CD4-positive, alpha-beta memory T cell (primary cell): ENCODE data around the gene GPC6. TPM values are rescaled to one million over a fixed set of nuclear protein-coding genes. Genes with fewer than 3 reads are reported as not detected.

Source experiments
- CTCF ChIA-PET: fragments of 350-600 bp; sonication (Branson Sonifier 250); formaldehyde crosslinking; loops from one replicate; lab custom pipeline; 2021; ENCODE audit warnings: inconsistent platforms; ENCODE audit not compliant: partially characterized antibody; lab: Charles Lee
- POLR2A ChIA-PET: fragments of 350-600 bp; sonication (Branson Sonifier 250); formaldehyde crosslinking; loops from one replicate; lab custom pipeline; 2021; ENCODE audit not compliant: partially characterized antibody; lab: Charles Lee
- DNase-seq, 5 donors: peaks; one replicate each; pipeline versions ENCODE4 v3.0.0 to v3.0.0-alpha.2; 2020 to 2022; ENCODE audit warnings: mixed read lengths in 1 of 5
- H3K27ac ChIP-seq: one replicate; pipeline ENCODE4 v1.7.0; 2013; ENCODE audit warnings: low read depth, low read length
- H3K27me3 ChIP-seq: 2 replicates; pipeline ENCODE4 v1.7.0; 2013; ENCODE audit warnings: mild to moderate bottlenecking, low read length, moderate library complexity; ENCODE audit not compliant: insufficient read depth
- H3K36me3 ChIP-seq: 2 replicates; pipeline ENCODE4 v1.7.0; 2013; ENCODE audit warnings: mild to moderate bottlenecking, low read length, moderate library complexity; ENCODE audit not compliant: insufficient read depth
- H3K4me1 ChIP-seq: 2 replicates; pipeline ENCODE4 v1.7.0; 2013; ENCODE audit warnings: mild to moderate bottlenecking, low read length, moderate library complexity; ENCODE audit not compliant: insufficient read depth
- H3K4me3 ChIP-seq, 2 donors: one replicate each; pipeline ENCODE4 v1.7.0; 2013; ENCODE audit warnings: low read length in 2 of 2, mild to moderate bottlenecking in 1 of 2
- H3K9me3 ChIP-seq, 2 donors: one replicate each; pipeline ENCODE4 v1.7.0; 2013; ENCODE audit warnings: low read length in 2 of 2, control low read depth in 1 of 2; ENCODE audit not compliant: control insufficient read depth in 1 of 2
- H3K27ac Mint-ChIP-seq, 7 donors: one replicate each; pipeline ENCODE4 v1.8.0; 2020 to 2021; ENCODE audit warnings: mixed read lengths in 7 of 7, mild to moderate bottlenecking in 6 of 7, inconsistent platforms in 3 of 7, moderate library complexity in 3 of 7
- H3K27me3 Mint-ChIP-seq, 2 donors: one replicate each; pipeline ENCODE4 v1.8.0; 2020 to 2021; ENCODE audit warnings: mixed read lengths in 2 of 2
- H3K36me3 Mint-ChIP-seq, 2 donors: one replicate each; pipeline ENCODE4 v1.8.0; 2020 to 2021; ENCODE audit warnings: mixed read lengths in 2 of 2, inconsistent platforms in 1 of 2, mild to moderate bottlenecking in 1 of 2
- H3K4me1 Mint-ChIP-seq, 4 donors: one replicate each; pipeline ENCODE4 v1.8.0; 2020 to 2021; ENCODE audit warnings: mixed read lengths in 4 of 4, mild to moderate bottlenecking in 1 of 4
- H3K4me3 Mint-ChIP-seq, 8 donors: one replicate each; pipeline ENCODE4 v1.8.0; 2020 to 2021; ENCODE audit warnings: mixed read lengths in 8 of 8, mild to moderate bottlenecking in 7 of 8, moderate library complexity in 6 of 8, inconsistent platforms in 3 of 8
- H3K9me3 Mint-ChIP-seq, 8 donors: one replicate each; pipeline ENCODE4 v1.8.0; 2020 to 2021; ENCODE audit warnings: mixed read lengths in 8 of 8, mild to moderate bottlenecking in 5 of 8, inconsistent platforms in 3 of 8, moderate library complexity in 1 of 8
- intact Hi-C: fragments of 100-400 bp; cut with micrococcal nuclease; formaldehyde crosslinking; loops from one replicate; pipeline ENCODE4 v1.15.1; 2023
- polyA plus RNA-seq, 2 donors: library from polyadenylated mRNA; unstranded; fragments of 300-500 nt; fragmentation: Illumina TruSeq; gene quantifications; one replicate each; pipeline ENCODE4 v1.2.3, GENCODE V29; 2021
- total RNA-seq, 2 experiments: library from RNA; stranded (reverse); gene quantifications; one replicate each; pipeline ENCODE4 v1.2.3, GENCODE V29; 2021

The GPC6 gene
- total and polyA plus RNA-seq, 4 experiments from 2014 or later = not detected

DNA sequence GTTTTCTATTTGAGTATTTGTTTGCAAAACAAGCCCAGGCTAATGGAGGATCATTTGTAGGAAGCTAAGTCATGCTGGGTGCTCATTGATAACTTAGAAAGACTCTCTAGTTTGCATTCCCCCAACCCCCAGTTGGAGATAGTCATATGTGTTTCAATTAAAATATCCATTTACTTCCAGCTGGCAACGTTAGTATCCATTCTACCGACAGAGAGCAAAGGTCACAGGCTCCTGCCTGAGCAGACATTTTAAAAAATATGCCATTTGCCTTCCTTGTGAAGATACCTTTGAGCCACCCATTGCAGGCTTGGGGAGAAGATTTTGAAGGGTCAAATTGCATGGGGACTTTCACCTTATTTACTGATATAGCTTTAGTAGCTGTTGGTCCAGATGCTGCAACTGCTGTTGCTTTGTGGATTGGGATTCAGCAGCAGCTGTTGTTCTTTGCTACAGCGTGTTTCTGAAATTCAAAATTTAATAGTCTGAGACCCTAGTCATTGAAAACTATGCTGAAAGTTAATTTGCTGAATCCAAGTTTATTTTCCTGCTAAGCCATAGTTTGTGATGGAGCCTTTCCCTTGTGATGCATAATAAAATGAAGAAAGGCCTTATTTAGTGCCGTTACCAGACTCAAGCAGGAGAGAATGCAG, 335.1 kb downstream of the GPC6 start:
- H3K4me1 Mint-ChIP-seq = no peaks in the 10 kb centered on the region
- H3K4me3 ChIP-seq = no peak overlapping the region
- POLR2A ChIA-PET = no interaction called here
- H3K4me1 ChIP-seq = no peaks in the 10 kb centered on the region
- intact Hi-C loops = no loop called here
- no peaks in the 10 kb centered on the region for H3K9me3 ChIP-seq
- H3K36me3 Mint-ChIP-seq = no peaks in the 10 kb centered on the region
- no peaks in the 10 kb centered on the region for H3K36me3 ChIP-seq
- CTCF ChIA-PET = no interaction called here
- no peak overlapping the region for H3K27ac ChIP-seq
- H3K27ac Mint-ChIP-seq = no peak overlapping the region
- H3K4me3 Mint-ChIP-seq = no peak overlapping the region
- H3K27me3 ChIP-seq = no peaks in the 10 kb centered on the region
- no peaks in the 10 kb centered on the region for H3K9me3 Mint-ChIP-seq
- H3K27me3 Mint-ChIP-seq = no peaks in the 10 kb centered on the region
- DNase-seq = no peak

DNA sequence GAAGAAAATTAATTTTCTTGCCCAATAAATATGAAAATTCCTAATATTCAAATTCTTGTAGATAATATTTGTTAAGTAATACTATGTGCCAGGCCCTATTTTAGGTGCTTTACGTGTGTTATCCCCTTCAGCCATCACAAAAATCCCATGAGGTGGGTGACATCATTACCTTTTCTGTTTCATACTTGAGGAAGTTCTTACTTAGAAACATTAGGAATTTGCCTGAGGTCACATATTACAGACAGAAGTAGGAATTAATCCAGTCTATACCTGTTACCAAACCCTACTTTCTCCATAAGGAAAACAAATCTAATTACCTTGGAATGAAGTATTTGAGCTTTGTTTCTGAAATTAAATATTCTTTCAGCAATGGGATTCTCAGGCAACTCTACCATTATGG, 336.1 kb downstream of the GPC6 start:
- intact Hi-C loops = no loop called here
- no peak overlapping the region for H3K27ac ChIP-seq
- H3K36me3 Mint-ChIP-seq = no peaks in the 10 kb centered on the region
- no peaks in the 10 kb centered on the region for H3K4me1 ChIP-seq
- H3K27me3 Mint-ChIP-seq = no peaks in the 10 kb centered on the region
- H3K27ac Mint-ChIP-seq = no peak overlapping the region
- ChIA-PET POLR2A (no interaction called here), CTCF (no interaction called here)
- H3K27me3 ChIP-seq = no peaks in the 10 kb centered on the region
- no peaks in the 10 kb centered on the region for H3K9me3 Mint-ChIP-seq
- H3K4me3 Mint-ChIP-seq = no peak overlapping the region
- H3K4me3 ChIP-seq = no peak overlapping the region
- H3K9me3 ChIP-seq = no peaks in the 10 kb centered on the region
- DNase-seq = no peak
- H3K4me1 Mint-ChIP-seq = no peaks in the 10 kb centered on the region
- H3K36me3 ChIP-seq = no peaks in the 10 kb centered on the region

- Mint-ChIP-seq H3K36me3 (no peaks in the 10 kb centered on the region), H3K4me3 (no peak overlapping the region), H3K27me3 (no peaks in the 10 kb centered on the region), H3K4me1 (no peaks in the 10 kb centered on the region), H3K9me3 (peaks cover 0 to 1% (median 0%) of the 10 kb centered on the region in 8 donors), H3K27ac (no peak overlapping the region)
- H3K4me3 ChIP-seq = no peak overlapping the region
- no peaks in the 10 kb centered on the region for H3K27me3 ChIP-seq
- CTCF ChIA-PET = no interaction called here
- no peak overlapping the region for H3K27ac ChIP-seq
- POLR2A ChIA-PET = no interaction called here
- H3K9me3 ChIP-seq = no peaks in the 10 kb centered on the region
- intact Hi-C loops = no loop called here
- DNase-seq = no peak
- H3K4me1 ChIP-seq = no peaks in the 10 kb centered on the region
- H3K36me3 ChIP-seq = no peaks in the 10 kb centered on the region
These were observed 350.5 kb downstream of the GPC6 start for GRCh38 chr13:93577105-93577504.

GRCh38 chr13:93589788-93590187, 363.2 kb downstream of the GPC6 start:
- no peaks in the 10 kb centered on the region for H3K36me3 Mint-ChIP-seq
- no peaks in the 10 kb centered on the region for H3K9me3 Mint-ChIP-seq
- ChIA-PET POLR2A (no interaction called here), CTCF (no interaction called here)
- H3K4me1 ChIP-seq = no peaks in the 10 kb centered on the region
- no peak overlapping the region for H3K27ac Mint-ChIP-seq
- H3K27me3 ChIP-seq = no peaks in the 10 kb centered on the region
- no peaks in the 10 kb centered on the region for H3K36me3 ChIP-seq
- no peaks in the 10 kb centered on the region for H3K9me3 ChIP-seq
- no peak overlapping the region for H3K4me3 Mint-ChIP-seq
- no peak overlapping the region for H3K4me3 ChIP-seq
- intact Hi-C loops = no loop called here
- H3K27ac ChIP-seq = no peak overlapping the region
- H3K27me3 Mint-ChIP-seq = no peaks in the 10 kb centered on the region
- no peaks in the 10 kb centered on the region for H3K4me1 Mint-ChIP-seq
- no peak for DNase-seq

DNA sequence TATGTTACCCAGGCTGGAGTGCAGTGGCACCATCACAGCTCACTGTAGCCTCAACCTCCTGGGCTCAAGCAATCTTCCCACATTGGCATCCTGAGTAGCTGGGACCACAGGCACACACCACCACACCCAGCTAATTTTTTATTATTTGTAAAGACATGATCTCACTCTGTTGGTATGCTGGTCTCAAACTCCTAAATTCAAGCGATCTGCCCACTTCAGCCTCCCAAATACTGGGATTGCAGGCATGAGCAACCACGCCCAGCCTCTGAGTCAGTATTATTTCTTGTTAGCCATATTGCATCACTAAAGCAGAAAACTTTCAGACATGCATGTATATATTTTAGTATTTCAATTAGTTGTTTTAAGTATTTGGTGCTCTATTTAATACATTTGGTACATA, 376.4 kb downstream of the GPC6 start:
- CTCF ChIA-PET = no interaction called here

DNA sequence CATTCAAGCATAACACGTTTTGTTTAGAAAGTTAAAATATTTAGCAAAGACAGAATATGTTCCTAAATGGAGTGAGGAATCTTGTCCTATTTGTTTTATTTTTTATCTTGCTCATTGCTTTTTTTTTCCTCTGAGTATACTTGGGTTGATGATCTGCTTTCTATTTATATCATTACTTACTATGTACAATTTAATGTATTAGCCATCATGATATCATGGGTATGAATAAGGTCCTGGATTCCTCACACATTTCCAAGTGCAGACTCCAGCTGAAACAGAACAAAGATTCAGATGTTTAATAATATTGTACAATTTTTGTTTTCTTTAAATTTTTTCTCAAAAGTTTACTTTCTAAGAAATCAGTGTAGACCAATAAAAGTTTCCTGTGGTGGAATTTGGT, 388.2 kb downstream of the GPC6 start:
- no peak for DNase-seq
- Histone ChIP-seq H3K27ac (no peak overlapping the region), H3K36me3 (no peaks in the 10 kb centered on the region), H3K9me3 (no peaks in the 10 kb centered on the region), H3K4me3 (no peak overlapping the region), H3K27me3 (no peaks in the 10 kb centered on the region), H3K4me1 (no peaks in the 10 kb centered on the region)
- intact Hi-C loops = no loop called here
- no peaks in the 10 kb centered on the region for H3K4me1 Mint-ChIP-seq
- H3K4me3 Mint-ChIP-seq = no peak overlapping the region
- POLR2A ChIA-PET = no interaction called here
- H3K9me3 Mint-ChIP-seq = no peaks in the 10 kb centered on the region
- no peaks in the 10 kb centered on the region for H3K27me3 Mint-ChIP-seq
- H3K27ac Mint-ChIP-seq = no peak overlapping the region
- CTCF ChIA-PET = no interaction called here
- H3K36me3 Mint-ChIP-seq = no peaks in the 10 kb centered on the region

More for the DNA sequence above, 376.4 kb downstream of the GPC6 start:
- Histone ChIP-seq H3K27me3 (no peaks in the 10 kb centered on the region), H3K9me3 (no peaks in the 10 kb centered on the region), H3K4me3 (no peak overlapping the region), H3K27ac (no peak overlapping the region), H3K36me3 (no peaks in the 10 kb centered on the region), H3K4me1 (no peaks in the 10 kb centered on the region)
- no peak overlapping the region for H3K4me3 Mint-ChIP-seq
- no peak for DNase-seq
- H3K27me3 Mint-ChIP-seq = no peaks in the 10 kb centered on the region
- no peaks in the 10 kb centered on the region for H3K4me1 Mint-ChIP-seq
- H3K27ac Mint-ChIP-seq = no peak overlapping the region
- POLR2A ChIA-PET = no interaction called here
- peaks cover 0 to 3% (median 0%) of the 10 kb centered on the region in 8 donors for H3K9me3 Mint-ChIP-seq
- no peaks in the 10 kb centered on the region for H3K36me3 Mint-ChIP-seq
- intact Hi-C loops = no loop called here

DNA sequence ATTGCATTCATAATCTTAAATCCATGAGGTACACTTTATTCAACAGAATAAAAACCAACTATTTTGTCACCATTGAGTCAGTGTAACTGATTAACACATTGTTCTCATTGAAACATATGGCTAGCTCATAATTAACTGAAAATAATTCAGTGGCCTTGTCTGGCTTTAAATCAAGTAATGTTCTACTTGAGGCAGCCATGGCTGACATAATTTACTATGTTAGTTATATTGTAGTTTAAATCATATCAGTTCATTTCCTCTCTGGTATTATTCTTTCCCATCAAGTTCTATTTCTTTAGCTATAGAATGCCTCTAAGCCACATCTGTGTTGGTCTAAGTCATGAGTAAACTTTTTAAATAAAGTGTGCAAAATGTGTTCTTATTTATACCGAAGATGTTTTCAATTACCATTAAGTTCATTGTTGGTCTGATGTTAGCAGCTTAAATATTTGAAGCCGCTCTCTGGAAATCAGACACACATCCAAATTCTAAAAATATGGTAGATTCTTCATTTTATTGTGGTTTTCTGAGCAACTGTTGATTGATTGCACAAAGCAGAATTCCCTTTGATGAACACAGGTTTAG, 393.7 kb downstream of the GPC6 start:
- CTCF ChIA-PET = no interaction called here

More for the DNA sequence above, 393.7 kb downstream of the GPC6 start:
- no peaks in the 10 kb centered on the region for H3K9me3 ChIP-seq
- Mint-ChIP-seq H3K4me3 (no peak overlapping the region), H3K4me1 (no peaks in the 10 kb centered on the region), H3K27me3 (no peaks in the 10 kb centered on the region), H3K9me3 (no peaks in the 10 kb centered on the region), H3K36me3 (no peaks in the 10 kb centered on the region), H3K27ac (no peak overlapping the region)
- H3K4me1 ChIP-seq = no peaks in the 10 kb centered on the region
- H3K36me3 ChIP-seq = no peaks in the 10 kb centered on the region
- H3K27me3 ChIP-seq = no peaks in the 10 kb centered on the region
- H3K4me3 ChIP-seq = no peak overlapping the region
- DNase-seq = no peak
- intact Hi-C loops = no loop called here
- POLR2A ChIA-PET = no interaction called here
- no peak overlapping the region for H3K27ac ChIP-seq
